Lower leg skin (tissue), 3 donors: ENCODE data around the gene TUT4.

ENCODE experiments used
- POLR2A ChIP-seq, 2 donors: fragments of 450-650 bp; IDR thresholded peaks; one replicate each; pipeline ENCODE4 v1.6.1; 2016 to 2017; ENCODE audit warnings: antibody characterized with exemption in 2 of 2, mild to moderate bottlenecking in 1 of 2, moderate library complexity in 1 of 2
- TF ChIP-seq, protein P1 (sequence below), 3 donors: fragments of 450-650 bp; IDR thresholded peaks; one replicate each; pipeline ENCODE4 v1.5.1; 2016; ENCODE audit warnings: antibody characterized with exemption in 3 of 3, mild to moderate bottlenecking in 3 of 3, moderate library complexity in 2 of 3

GRCh38 chr1:52414942-52415341 is 137.9 kb downstream of the TUT4 start:
- TF ChIP-seq, protein P1, sequence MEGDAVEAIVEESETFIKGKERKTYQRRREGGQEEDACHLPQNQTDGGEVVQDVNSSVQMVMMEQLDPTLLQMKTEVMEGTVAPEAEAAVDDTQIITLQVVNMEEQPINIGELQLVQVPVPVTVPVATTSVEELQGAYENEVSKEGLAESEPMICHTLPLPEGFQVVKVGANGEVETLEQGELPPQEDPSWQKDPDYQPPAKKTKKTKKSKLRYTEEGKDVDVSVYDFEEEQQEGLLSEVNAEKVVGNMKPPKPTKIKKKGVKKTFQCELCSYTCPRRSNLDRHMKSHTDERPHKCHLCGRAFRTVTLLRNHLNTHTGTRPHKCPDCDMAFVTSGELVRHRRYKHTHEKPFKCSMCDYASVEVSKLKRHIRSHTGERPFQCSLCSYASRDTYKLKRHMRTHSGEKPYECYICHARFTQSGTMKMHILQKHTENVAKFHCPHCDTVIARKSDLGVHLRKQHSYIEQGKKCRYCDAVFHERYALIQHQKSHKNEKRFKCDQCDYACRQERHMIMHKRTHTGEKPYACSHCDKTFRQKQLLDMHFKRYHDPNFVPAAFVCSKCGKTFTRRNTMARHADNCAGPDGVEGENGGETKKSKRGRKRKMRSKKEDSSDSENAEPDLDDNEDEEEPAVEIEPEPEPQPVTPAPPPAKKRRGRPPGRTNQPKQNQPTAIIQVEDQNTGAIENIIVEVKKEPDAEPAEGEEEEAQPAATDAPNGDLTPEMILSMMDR (IDR thresholded peaks at IDR 0.05), result no peak
- TF ChIP-seq POLR2A (IDR thresholded peaks at IDR 0.05), result no peak
